ENCODE results near the gene PPP3CB. TPM values are rescaled to one million over a fixed set of nuclear protein-coding genes. Genes with fewer than 3 reads are reported as not detected.
A peak's percentile ranks its signal among the peaks of the same experiment; 100 is the strongest.
"Not testable (repeated sequence)": the region's sequence is repeated elsewhere in the genome, so short reads cannot be mapped to it uniquely, and the experiment has no call there.

PPP3CB gene
- total and polyA plus RNA-seq, 2 donors (not counting 1 experiment from before 2014, with no cell fraction given) = 15.9 to 51.2 TPM

DNA sequence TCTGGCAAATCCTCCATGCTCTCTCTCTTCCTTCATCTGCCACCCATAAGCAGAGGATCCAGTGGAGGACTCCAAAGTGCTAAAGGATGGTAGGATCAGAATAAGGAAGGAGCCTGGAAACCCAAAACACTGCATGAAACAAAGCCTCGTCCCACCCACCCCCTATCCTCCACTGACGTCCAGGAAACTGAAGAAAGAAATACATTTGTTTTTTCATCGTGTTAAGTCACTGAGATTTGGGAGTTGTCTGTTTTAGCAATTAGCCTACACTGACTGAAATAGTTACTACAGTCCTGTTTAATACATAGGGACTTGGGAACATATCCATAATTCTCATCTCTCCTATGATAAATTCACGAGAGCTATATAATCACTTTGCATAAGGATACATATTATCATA is 96.8 kb downstream of the PPP3CB start:
- no peaks in the 10 kb centered on the region for H3K27me3 Mint-ChIP-seq
- no CpG with 5 or more reads among the region's 4 CpGs for WGBS (ENCODE audit: insufficient coverage)
- Histone ChIP-seq H3K27ac (ENCODE audit: low read length in 2 of 2) (peak overlapping the region in 1 of 2 donors; percentile 32), H3K4me1 (ENCODE audit: control insufficient read depth in 2 of 2, insufficient read depth in 2 of 2, low read length in 2 of 2) (no peaks in the 10 kb centered on the region), H3K9me3 (ENCODE audit: control extremely low read depth in 1 of 3, control insufficient read depth in 2 of 3, insufficient read depth in 1 of 3, low read length in 2 of 3) (peaks cover 0 to 7% (median 0%) of the 10 kb centered on the region in 3 donors), H4K20me1 (ENCODE audit: control insufficient read depth, insufficient read depth, low read length, poor library complexity, severe bottlenecking) (peaks cover 24% of the 10 kb centered on the region), H3K27me3 (replicated peaks in 1 of 4; ENCODE audit: control extremely low read depth in 1 of 4, control insufficient read depth in 3 of 4, insufficient read depth in 4 of 4, low read length in 3 of 4) (no peaks in the 10 kb centered on the region), H3K36me3 (replicated peaks in 1 of 2; ENCODE audit: control extremely low read depth in 1 of 2, control insufficient read depth in 1 of 2, extremely low read depth in 1 of 2, insufficient read depth in 2 of 2, low read length in 1 of 2) (peaks cover 4 to 45% of the 10 kb centered on the region in 2 experiments), H3K4me3 (ENCODE audit: control extremely low read depth in 1 of 5, extremely low read depth in 1 of 5, insufficient read depth in 1 of 5, low read depth in 2 of 5, low read length in 4 of 5) (no peak overlapping the region), H3K4me2 (replicated peaks; ENCODE audit: low read depth, low read length, poor library complexity, severe bottlenecking) (no peak overlapping the region), H3K79me2 (ENCODE audit: control insufficient read depth, insufficient read depth, low read length) (peaks cover 37% of the 10 kb centered on the region), H3K9ac (ENCODE audit: low read length) (no peak overlapping the region), H2AFZ (ENCODE audit: insufficient read depth, low read depth, low read length, poor library complexity, severe bottlenecking) (no peak overlapping the region)
- no peak overlapping the region for H3K4me3 Mint-ChIP-seq
- no peak for DNase-seq
- no peak for TF ChIP-seq EZH2 (IDR thresholded peaks at IDR 0.05; ENCODE audit: borderline replicate concordance, insufficient read depth, low read depth, low read length, poor library complexity, severe bottlenecking)
- TF ChIP-seq, protein P1, sequence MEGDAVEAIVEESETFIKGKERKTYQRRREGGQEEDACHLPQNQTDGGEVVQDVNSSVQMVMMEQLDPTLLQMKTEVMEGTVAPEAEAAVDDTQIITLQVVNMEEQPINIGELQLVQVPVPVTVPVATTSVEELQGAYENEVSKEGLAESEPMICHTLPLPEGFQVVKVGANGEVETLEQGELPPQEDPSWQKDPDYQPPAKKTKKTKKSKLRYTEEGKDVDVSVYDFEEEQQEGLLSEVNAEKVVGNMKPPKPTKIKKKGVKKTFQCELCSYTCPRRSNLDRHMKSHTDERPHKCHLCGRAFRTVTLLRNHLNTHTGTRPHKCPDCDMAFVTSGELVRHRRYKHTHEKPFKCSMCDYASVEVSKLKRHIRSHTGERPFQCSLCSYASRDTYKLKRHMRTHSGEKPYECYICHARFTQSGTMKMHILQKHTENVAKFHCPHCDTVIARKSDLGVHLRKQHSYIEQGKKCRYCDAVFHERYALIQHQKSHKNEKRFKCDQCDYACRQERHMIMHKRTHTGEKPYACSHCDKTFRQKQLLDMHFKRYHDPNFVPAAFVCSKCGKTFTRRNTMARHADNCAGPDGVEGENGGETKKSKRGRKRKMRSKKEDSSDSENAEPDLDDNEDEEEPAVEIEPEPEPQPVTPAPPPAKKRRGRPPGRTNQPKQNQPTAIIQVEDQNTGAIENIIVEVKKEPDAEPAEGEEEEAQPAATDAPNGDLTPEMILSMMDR (IDR thresholded peaks at IDR 0.05) = no peak
- H3K9me3 Mint-ChIP-seq (ENCODE audit: insufficient read depth) = no peaks in the 10 kb centered on the region
- intact Hi-C loops (cut with micrococcal nuclease) = no loop called here
- H3K27ac Mint-ChIP-seq = no peak overlapping the region
- ChIA-PET CTCF (no interaction called here), POLR2A (no interaction called here)
- ATAC-seq (ENCODE audit: low read depth) = no peak
- peaks cover 6% of the 10 kb centered on the region for H3K4me1 Mint-ChIP-seq

DNA sequence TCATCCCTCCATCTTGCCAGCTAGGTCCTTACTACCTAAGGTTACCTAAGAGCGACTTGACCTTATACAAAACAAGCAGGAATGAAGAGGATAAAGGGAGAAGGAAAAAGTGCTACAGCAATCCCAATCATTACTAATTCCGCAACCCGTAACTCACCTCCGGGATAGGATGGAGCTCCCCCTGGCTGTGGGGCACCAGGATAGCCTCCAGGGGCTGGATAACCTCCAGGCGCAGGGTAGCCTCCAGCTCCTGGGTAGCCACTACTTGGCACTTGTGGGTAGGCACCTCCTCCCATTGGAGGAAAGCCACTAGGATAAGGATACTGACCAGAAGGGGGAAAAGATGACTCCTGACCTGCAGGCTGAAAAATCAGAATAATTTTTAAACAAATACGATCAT is 97.8 kb downstream of the PPP3CB start:
- WGBS (ENCODE audit: insufficient coverage) = no CpG with 5 or more reads among the region's 6 CpGs
- intact Hi-C loops (cut with micrococcal nuclease) = no loop called here
- Histone ChIP-seq H3K9ac (ENCODE audit: low read length) (no peak overlapping the region), H3K9me3 (ENCODE audit: control extremely low read depth in 1 of 3, control insufficient read depth in 2 of 3, insufficient read depth in 1 of 3, low read length in 2 of 3) (peaks cover 0 to 7% (median 0%) of the 10 kb centered on the region in 3 donors), H2AFZ (ENCODE audit: insufficient read depth, low read depth, low read length, poor library complexity, severe bottlenecking) (no peak overlapping the region), H3K79me2 (ENCODE audit: control insufficient read depth, insufficient read depth, low read length) (peaks cover 27% of the 10 kb centered on the region), H3K27me3 (replicated peaks in 1 of 4; ENCODE audit: control extremely low read depth in 1 of 4, control insufficient read depth in 3 of 4, insufficient read depth in 4 of 4, low read length in 3 of 4) (no peaks in the 10 kb centered on the region), H3K4me2 (replicated peaks; ENCODE audit: low read depth, low read length, poor library complexity, severe bottlenecking) (no peak overlapping the region), H3K27ac (ENCODE audit: low read length in 2 of 2) (no peak overlapping the region), H4K20me1 (ENCODE audit: control insufficient read depth, insufficient read depth, low read length, poor library complexity, severe bottlenecking) (peaks cover 16% of the 10 kb centered on the region), H3K36me3 (replicated peaks in 1 of 2; ENCODE audit: control extremely low read depth in 1 of 2, control insufficient read depth in 1 of 2, extremely low read depth in 1 of 2, insufficient read depth in 2 of 2, low read length in 1 of 2) (peaks cover 4 to 45% of the 10 kb centered on the region in 2 experiments), H3K4me3 (ENCODE audit: control extremely low read depth in 1 of 5, extremely low read depth in 1 of 5, insufficient read depth in 1 of 5, low read depth in 2 of 5, low read length in 4 of 5) (no peak overlapping the region), H3K4me1 (ENCODE audit: control insufficient read depth in 2 of 2, insufficient read depth in 2 of 2, low read length in 2 of 2) (no peaks in the 10 kb centered on the region)
- Mint-ChIP-seq H3K27me3 (no peaks in the 10 kb centered on the region), H3K4me3 (no peak overlapping the region), H3K4me1 (peaks cover 7% of the 10 kb centered on the region), H3K9me3 (ENCODE audit: insufficient read depth) (no peaks in the 10 kb centered on the region), H3K27ac (no peak overlapping the region)
- DNase-seq (no peak), ATAC-seq (ENCODE audit: low read depth) (no peak)
- TF ChIP-seq, protein P1 (IDR thresholded peaks at IDR 0.05) = no peak
- TF ChIP-seq EZH2 (IDR thresholded peaks at IDR 0.05; ENCODE audit: borderline replicate concordance, insufficient read depth, low read depth, low read length, poor library complexity, severe bottlenecking) = no peak
- CTCF ChIA-PET = no interaction called here
- POLR2A ChIA-PET = no interaction called here

DNA sequence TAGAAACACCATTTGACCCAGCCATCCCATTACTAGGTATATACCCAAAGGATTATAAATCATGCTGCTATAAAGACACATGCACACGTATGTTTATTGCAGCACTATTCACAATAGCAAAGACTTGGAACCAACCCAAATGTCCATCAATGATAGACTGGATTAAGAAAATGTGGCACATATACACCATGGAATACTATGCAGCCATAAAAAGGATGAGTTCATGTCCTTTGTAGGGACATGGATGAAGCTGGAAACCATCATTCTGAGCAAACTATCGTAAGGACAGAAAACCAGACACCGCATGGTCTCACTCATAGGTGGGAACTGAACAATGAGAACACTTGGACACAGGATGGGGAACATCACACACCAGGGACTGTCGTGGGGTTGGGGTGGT is 101.5 kb downstream of the PPP3CB start:
- DNase-seq; H3K9me3 Mint-ChIP-seq (ENCODE audit: insufficient read depth); CTCF ChIA-PET; H3K4me1 ChIP-seq (ENCODE audit: control insufficient read depth in 2 of 2, insufficient read depth in 2 of 2, low read length in 2 of 2); POLR2A ChIA-PET; ATAC-seq (ENCODE audit: low read depth); H3K9ac ChIP-seq (ENCODE audit: low read length); H3K4me2 ChIP-seq (replicated peaks; ENCODE audit: low read depth, low read length, poor library complexity, severe bottlenecking); H3K27me3 Mint-ChIP-seq; H3K4me3 Mint-ChIP-seq; H3K4me3 ChIP-seq (ENCODE audit: control extremely low read depth in 1 of 5, extremely low read depth in 1 of 5, insufficient read depth in 1 of 5, low read depth in 2 of 5, low read length in 4 of 5); H3K27me3 ChIP-seq (replicated peaks in 1 of 4; ENCODE audit: control extremely low read depth in 1 of 4, control insufficient read depth in 3 of 4, insufficient read depth in 4 of 4, low read length in 3 of 4); H3K9me3 ChIP-seq (ENCODE audit: control extremely low read depth in 1 of 3, control insufficient read depth in 2 of 3, insufficient read depth in 1 of 3, low read length in 2 of 3); intact Hi-C loops (cut with micrococcal nuclease); H3K27ac Mint-ChIP-seq; H2AFZ ChIP-seq (ENCODE audit: insufficient read depth, low read depth, low read length, poor library complexity, severe bottlenecking); H3K27ac ChIP-seq (ENCODE audit: low read length in 2 of 2); H3K79me2 ChIP-seq (ENCODE audit: control insufficient read depth, insufficient read depth, low read length): not testable (repeated sequence)
- H4K20me1 ChIP-seq (ENCODE audit: control insufficient read depth, insufficient read depth, low read length, poor library complexity, severe bottlenecking) = peaks cover 11% of the 10 kb centered on the region
- 100% methylated on average over 2 of the region's 4 CpGs for WGBS (ENCODE audit: insufficient coverage)
- peaks cover 8 to 52% of the 10 kb centered on the region in 2 experiments for H3K36me3 ChIP-seq (replicated peaks in 1 of 2; ENCODE audit: control extremely low read depth in 1 of 2, control insufficient read depth in 1 of 2, extremely low read depth in 1 of 2, insufficient read depth in 2 of 2, low read length in 1 of 2)
- peaks cover 11% of the 10 kb centered on the region for H3K4me1 Mint-ChIP-seq

Data from B cell (primary cell).